ENCODE data around the gene HYAL2. TPM values are rescaled to one million over a fixed set of nuclear protein-coding genes. Genes with fewer than 3 reads are reported as not detected.
"Not testable (repeated sequence)": the region's sequence is repeated elsewhere in the genome, so short reads cannot be mapped to it uniquely, and the experiment has no call there.

Gene HYAL2
- total RNA-seq, 1 donor from 2014 or later = 35.9 TPM

GRCh38 chr3:50274371-50275104 lies 48.0 kb downstream of the HYAL2 start:
- DNase-seq (ENCODE audit: low spot score in 2 of 2) = peak; percentile 69 to 73

GRCh38 chr3:50273689-50274065 lies 48.9 kb downstream of the HYAL2 start:
- peak in 1 of 2 donors; percentile 40 for DNase-seq (ENCODE audit: low spot score in 2 of 2)
- no peak for FAIRE-seq

More at GRCh38 chr3:50274371-50275104, 48.0 kb downstream of the HYAL2 start:
- FAIRE-seq = no peak

GRCh38 chr3:50272911-50273688 lies 49.4 kb downstream of the HYAL2 start:
- DNase-seq (ENCODE audit: low spot score in 2 of 2) = peak; percentile 95 to 96
- FAIRE-seq = no peak

GRCh38 chr3:50272538-50272910 lies 50.0 kb downstream of the HYAL2 start:
- not testable (repeated sequence) for FAIRE-seq

GRCh38 chr3:50271314-50271936 lies 51.1 kb downstream of the HYAL2 start:
- no peak for FAIRE-seq
- DNase-seq (ENCODE audit: low spot score in 2 of 2) = no peak

More at GRCh38 chr3:50272538-50272910, 50.0 kb downstream of the HYAL2 start:
- not testable (repeated sequence) for DNase-seq (ENCODE audit: low spot score in 2 of 2)

GRCh38 chr3:50270422-50271224 lies 51.9 kb downstream of the HYAL2 start:
- DNase-seq (ENCODE audit: low spot score in 2 of 2) (peak in 1 of 2 donors; percentile 43), FAIRE-seq (no peak)

- DNase-seq (ENCODE audit: low spot score in 2 of 2) = no peak
- FAIRE-seq = no peak
These were observed 52.5 kb downstream of the HYAL2 start for GRCh38 chr3:50269977-50270413.

- DNase-seq (ENCODE audit: low spot score in 2 of 2) = no peak
- no peak for FAIRE-seq
These were observed 53.1 kb downstream of the HYAL2 start for GRCh38 chr3:50269460-50269859.

- DNase-seq (ENCODE audit: low spot score in 2 of 2) = peak in 1 of 2 donors; percentile 63
- no peak for FAIRE-seq
These were observed 53.7 kb downstream of the HYAL2 start, which contains the start of gene SEMA3B for GRCh38 chr3:50268703-50269451. Gene SEMA3B (plus strand): TSS chr3:50269147. CDS start chr3:50269241, 94 bp downstream.

GRCh38 chr3:50268276-50268675 lies 54.3 kb downstream of the HYAL2 start:
- DNase-seq (ENCODE audit: low spot score in 2 of 2) = no peak
- FAIRE-seq = no peak

Other genes with a start within 250 kb of the HYAL2 start
- 199 TPM for gene RBM5, start 233.8 kb downstream of the HYAL2 start, total RNA-seq
- gene SEMA3F, start 167.4 kb downstream of the HYAL2 start, total RNA-seq = 9.4 TPM
- gene GNAT1, start 131.1 kb downstream of the HYAL2 start, total RNA-seq = not detected
- 2.0 TPM for gene SLC38A3, start 117.5 kb downstream of the HYAL2 start, total RNA-seq
- 97.0 TPM for gene GNAI2, start 86.5 kb downstream of the HYAL2 start, total RNA-seq
- gene SEMA3B, start 53.6 kb downstream of the HYAL2 start, total RNA-seq = 2.4 TPM
- 0.82 TPM for gene LSMEM2, start 43.7 kb downstream of the HYAL2 start, total RNA-seq
- 17.9 TPM for gene IFRD2, start 30.3 kb downstream of the HYAL2 start, total RNA-seq
- gene HYAL3, start 23.3 kb downstream of the HYAL2 start, total RNA-seq = 3.7 TPM
- gene NAA80, start 23.3 kb downstream of the HYAL2 start, total RNA-seq = 5.3 TPM
- gene HYAL1, start 19.2 kb downstream of the HYAL2 start, total RNA-seq = 0.41 TPM
- gene TUSC2, start 5.5 kb upstream of the HYAL2 start, total RNA-seq = 16.7 TPM
- gene RASSF1, start 18.1 kb upstream of the HYAL2 start, total RNA-seq = 12.6 TPM
- 3.7 TPM for gene ZMYND10, start 23.0 kb upstream of the HYAL2 start, total RNA-seq
- 20.8 TPM for gene NPRL2, start 28.0 kb upstream of the HYAL2 start, total RNA-seq
- gene CYB561D2, start 28.1 kb upstream of the HYAL2 start, total RNA-seq = 11.0 TPM
- 18.3 TPM for gene TMEM115, start 36.8 kb upstream of the HYAL2 start, total RNA-seq
- gene CACNA2D2, start 180.9 kb upstream of the HYAL2 start, total RNA-seq = 2.4 TPM
- gene C3orf18, start 245.0 kb upstream of the HYAL2 start, total RNA-seq = 12.6 TPM
- 4.5 TPM for gene HEMK1, start 246.8 kb upstream of the HYAL2 start, total RNA-seq

Measured in frontal cortex (tissue), 4 donors.